Measurements from ENCODE around the gene AFG3L2. TPM values are rescaled to one million over a fixed set of nuclear protein-coding genes. Genes with fewer than 3 reads are reported as not detected.

Gene AFG3L2
- total and polyA plus RNA-seq, 2 of the 13 experiments (the other 11 are each of a cell fraction or from before 2014, with no cell fraction given): 28.6 to 86.9 TPM

- no peaks in the 10 kb centered on the region for H3K36me3 ChIP-seq (replicated peaks in 1 of 2; ENCODE audit: control insufficient read depth in 1 of 2, insufficient read depth in 2 of 2, low read length in 2 of 2)
- WGBS (ENCODE audit: low lambda C conversion rate): 51% methylated on average over 13 of the region's 14 CpGs
- no peaks in the 10 kb centered on the region for H4K20me1 ChIP-seq (ENCODE audit: insufficient read depth, low read length)
- no peaks in the 10 kb centered on the region for H3K79me2 ChIP-seq (ENCODE audit: insufficient read depth, low read length)
- no peak for ATAC-seq
- in situ Hi-C loops (cut with HindIII; ENCODE audit: extremely low pct_ligation_motif_present, low pct_unique_long_range_greater_than_20kb): no loop called here
- peaks cover 33% of the 10 kb centered on the region for H3K4me1 ChIP-seq (ENCODE audit: insufficient read depth, low read length)
- no peak overlapping the region for H2AFZ ChIP-seq (ENCODE audit: low read length)
- ChIA-PET CTCF (ENCODE audit: low intra/inter-chr PET ratio, low total read pairs) (no interaction called here), POLR2A (interaction anchor here (1.2 kb wide), 1 partner anchor 13 kb away, joined by 3 read pairs; no protein-coding TSS in a partner anchor)
- H3K27me3 ChIP-seq (ENCODE audit: control insufficient read depth in 1 of 2, insufficient read depth in 2 of 2, low read length in 2 of 2): peaks cover 4 to 38% of the 10 kb centered on the region in 2 experiments; a peak in 4 of 5 replicates
- H3K4me3 ChIP-seq (replicated peaks in 1 of 3; ENCODE audit: insufficient read depth in 1 of 3, low read depth in 2 of 3, low read length in 3 of 3): no peak overlapping the region
- DNase-seq (ENCODE audit: low spot score): no peak
- no peak overlapping the region for H3K27ac ChIP-seq (ENCODE audit: extremely low read length, insufficient read depth, low read length)
- H3K4me2 ChIP-seq (ENCODE audit: low read depth, low read length): no peak overlapping the region
- H3K9me3 ChIP-seq (ENCODE audit: low read length): no peaks in the 10 kb centered on the region
- TF ChIP-seq ZNF12 (CRISPR knock-in tag; IDR thresholded peaks at IDR 0.05): no peak
- no peak for TF ChIP-seq ZIK1 (CRISPR knock-in tag; IDR thresholded peaks at IDR 0.05; ENCODE audit: borderline replicate concordance, low read depth)
- no peak for TF ChIP-seq BCL3 (CRISPR knock-in tag; IDR thresholded peaks at IDR 0.05)
- no peak for TF ChIP-seq ZSCAN22 (CRISPR knock-in tag; IDR thresholded peaks at IDR 0.05)
- TF ChIP-seq ATF2 (CRISPR knock-in tag; IDR thresholded peaks at IDR 0.05): no peak
- TF ChIP-seq ZNF570 (CRISPR knock-in tag; IDR thresholded peaks at IDR 0.05; ENCODE audit: borderline replicate concordance): no peak
- TF ChIP-seq TCF7 (IDR thresholded peaks at IDR 0.05; ENCODE audit: low read depth): no peak
- no peak for TF ChIP-seq NFIB (CRISPR knock-in tag; IDR thresholded peaks at IDR 0.05; ENCODE audit: borderline replicate concordance)
- no peak for TF ChIP-seq CEBPG (CRISPR knock-in tag; IDR thresholded peaks at IDR 0.05)
- no peak for TF ChIP-seq BHLHE40 (IDR thresholded peaks at IDR 0.05; ENCODE audit: low read length)
- TF ChIP-seq ZNF367 (CRISPR knock-in tag; IDR thresholded peaks at IDR 0.05; ENCODE audit: borderline replicate concordance): no peak
- no peak for TF ChIP-seq ZNF207 (IDR thresholded peaks at IDR 0.05; ENCODE audit: borderline replicate concordance)
- no peak for TF ChIP-seq ZNF839 (CRISPR knock-in tag; IDR thresholded peaks at IDR 0.05; ENCODE audit: borderline replicate concordance)
- no peak for TF ChIP-seq ZBTB26 (CRISPR knock-in tag; IDR thresholded peaks at IDR 0.05; ENCODE audit: borderline replicate concordance)
- no peak for TF ChIP-seq ZNF10 (CRISPR knock-in tag; IDR thresholded peaks at IDR 0.05; ENCODE audit: borderline replicate concordance, low read depth)
- TF ChIP-seq PRMT3 (CRISPR knock-in tag; IDR thresholded peaks at IDR 0.05; ENCODE audit: borderline replicate concordance, low read depth): no peak
- no peak for TF ChIP-seq MAFG (CRISPR knock-in tag; IDR thresholded peaks at IDR 0.05)
- TF ChIP-seq PBX3 (CRISPR knock-in tag; IDR thresholded peaks at IDR 0.05; ENCODE audit: borderline replicate concordance): no peak
- no peak for TF ChIP-seq ZNF576 (CRISPR knock-in tag; IDR thresholded peaks at IDR 0.05)
- TF ChIP-seq NFKBIZ (CRISPR knock-in tag; IDR thresholded peaks at IDR 0.05): no peak
- FAIRE-seq: no peak
- intact Hi-C loops (cut with micrococcal nuclease; ENCODE audit: unreplicated experiment): no loop called here
- no peak overlapping the region for H3K9ac ChIP-seq (ENCODE audit: insufficient read depth, low read depth, low read length)
- BruUV-seq (replicated peaks): no TSS peak
Measured at GRCh38 chr18:12291690-12292089, 85.3 kb downstream of the AFG3L2 start.

Data from HepG2 (cell line).